Spinal cord (tissue), 10 donors: ENCODE data around the gene IPO9. TPM values are rescaled to one million over a fixed set of nuclear protein-coding genes. Genes with fewer than 3 reads are reported as not detected.

Source experiments
- DNase-seq, 6 donors: peaks; one replicate each; pipeline versions ENCODE4 v3.0.0 to v3.0.0-alpha.2; 2013 to 2015; ENCODE audit warnings: low spot score in 6 of 6, low read depth in 4 of 6
- H3K27ac ChIP-seq: one replicate; pipeline ENCODE4 v1.5.1; 2013; ENCODE audit warnings: low read depth, low read length, control low read depth
- H3K27me3 ChIP-seq: one replicate; pipeline ENCODE4 v1.6.1; 2013; ENCODE audit warnings: low read length; ENCODE audit not compliant: control insufficient read depth, insufficient read depth
- H3K36me3 ChIP-seq: one replicate; pipeline ENCODE4 v1.6.1; 2013; ENCODE audit warnings: low read length; ENCODE audit not compliant: control insufficient read depth, insufficient read depth
- H3K4me1 ChIP-seq: one replicate; pipeline ENCODE4 v1.6.1; 2013; ENCODE audit warnings: low read length; ENCODE audit not compliant: control insufficient read depth, insufficient read depth
- H3K4me3 ChIP-seq: one replicate; pipeline ENCODE4 v1.5.1; 2013; ENCODE audit warnings: low read depth, low read length, control low read depth
- H3K9me3 ChIP-seq: one replicate; pipeline ENCODE4 v1.6.1; 2013; ENCODE audit warnings: low read length; ENCODE audit not compliant: control insufficient read depth, insufficient read depth
- WGBS: methylation state at CpG from one replicate; pipeline ENCODE4 v1.1.5; 2013; ENCODE audit warnings: missing lambda C conversion rate; ENCODE audit not compliant: insufficient coverage; 5-methylcytosine and 5-hydroxymethylcytosine counted together
- long read RNA-seq, 4 donors: transcript quantifications; one replicate each; lab custom pipeline, GENCODE V29; 2026
- polyA plus RNA-seq, 2 donors: library from polyadenylated mRNA; unstranded; fragments of 120-200 nt; gene quantifications; one replicate each; pipeline ENCODE4 v1.2.1, GENCODE V29; 2013; ENCODE audit not compliant: insufficient read length in 2 of 2
- total RNA-seq, 2 donors: library from RNA; depleted of rRNA in 1 of 2; stranded (reverse); fragments of 120-200 nt in 1 of 2; fragments of >200 nt in 1 of 2; gene quantifications; one replicate each; pipeline versions ENCODE4 v1.2.3 to v1.2.4, GENCODE V29; 2013 to 2014
- donor health status: healthy.

Gene IPO9
- total RNA-seq (10 to 100 TPM; 35.9 to 39.3 TPM), polyA plus RNA-seq (10 to 100 TPM; 85.9 to 86.3 TPM)
- long read RNA-seq, donor 1, full-length matches to known transcripts: 1 of 17 reads
- long read RNA-seq, donor 1, partial matches to known transcripts: 16 of 17 reads
- long read RNA-seq, donor 1, other reads (novel, unspliced or antisense): 0 of 17 reads
- long read RNA-seq, donor 2, partial matches to known transcripts: 5 of 5 reads
- long read RNA-seq, donor 2, other reads (novel, unspliced or antisense): 0 of 5 reads
- long read RNA-seq, donor 3, partial matches to known transcripts: 5 of 6 reads
- long read RNA-seq, donor 3, other reads (novel, unspliced or antisense): 0 of 6 reads
- long read RNA-seq, donor 4, full-length matches to known transcripts: 3 of 14 reads
- long read RNA-seq, donor 4, partial matches to known transcripts: 11 of 14 reads
- long read RNA-seq, donor 4, other reads (novel, unspliced or antisense): 0 of 14 reads

DNA sequence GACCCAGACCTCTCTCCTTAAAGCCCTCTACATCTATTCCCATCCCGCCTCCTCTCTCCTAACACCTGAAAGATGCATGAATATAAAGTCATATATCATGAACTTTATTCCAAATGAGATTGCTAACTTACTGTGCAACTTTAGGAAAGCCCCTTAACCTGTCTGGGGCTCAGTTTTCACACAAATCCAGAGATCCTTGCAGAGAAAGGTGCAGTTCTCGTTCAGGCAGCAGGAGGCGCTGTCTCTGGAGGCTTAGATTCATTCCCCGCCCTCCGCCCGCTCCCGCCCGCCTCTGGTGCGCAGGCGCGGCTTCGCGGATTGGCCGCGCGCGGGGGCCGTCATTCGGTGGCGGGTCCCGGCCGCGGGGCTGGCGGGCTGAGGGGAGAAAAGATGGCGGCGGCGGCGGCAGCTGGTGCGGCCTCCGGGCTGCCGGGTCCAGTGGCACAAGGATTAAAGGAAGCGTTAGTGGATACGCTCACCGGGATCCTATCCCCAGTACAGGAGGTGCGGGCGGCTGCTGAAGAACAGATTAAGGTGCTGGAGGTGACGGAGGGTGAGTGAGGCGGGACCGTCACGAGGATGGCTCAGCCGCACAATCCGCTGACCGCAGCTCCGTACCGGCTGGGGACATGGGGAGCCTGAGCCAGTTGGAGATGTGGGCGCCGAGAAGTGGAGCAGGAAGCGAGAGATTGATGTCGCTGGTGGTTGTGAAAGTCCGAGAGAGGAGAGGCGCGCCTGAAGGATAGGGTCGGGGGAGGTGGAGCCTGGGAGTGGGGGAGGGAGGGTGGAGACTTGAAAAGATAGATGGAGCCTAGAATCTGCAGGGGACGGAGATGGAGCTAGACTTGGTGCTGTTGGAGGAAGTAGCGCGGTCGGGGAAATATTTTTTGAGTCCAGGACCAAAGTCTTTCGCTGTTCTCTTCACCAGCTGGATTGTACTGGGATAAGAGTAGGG is at the start of gene IPO9:
TSS of gene IPO9 (plus strand) at position 338 of the 955 bp plus-strand sequence. CDS start at position 391, 53 bp downstream.
- no peaks in the 10 kb centered on the region for H3K36me3 ChIP-seq
- H3K4me3 ChIP-seq: peak within 1 kb of the TSS; percentile 95
- no peaks in the 10 kb centered on the region for H3K9me3 ChIP-seq
- H3K4me1 ChIP-seq: peaks cover 21% of the 10 kb centered on the region
- WGBS: 0% methylated on average over 57 of the region's 58 CpGs
- H3K27me3 ChIP-seq: no peaks in the 10 kb centered on the region
- peak; percentile 81 to 99 (median 92) for DNase-seq
- peak within 1 kb of the TSS; percentile 96 for H3K27ac ChIP-seq

DNA sequence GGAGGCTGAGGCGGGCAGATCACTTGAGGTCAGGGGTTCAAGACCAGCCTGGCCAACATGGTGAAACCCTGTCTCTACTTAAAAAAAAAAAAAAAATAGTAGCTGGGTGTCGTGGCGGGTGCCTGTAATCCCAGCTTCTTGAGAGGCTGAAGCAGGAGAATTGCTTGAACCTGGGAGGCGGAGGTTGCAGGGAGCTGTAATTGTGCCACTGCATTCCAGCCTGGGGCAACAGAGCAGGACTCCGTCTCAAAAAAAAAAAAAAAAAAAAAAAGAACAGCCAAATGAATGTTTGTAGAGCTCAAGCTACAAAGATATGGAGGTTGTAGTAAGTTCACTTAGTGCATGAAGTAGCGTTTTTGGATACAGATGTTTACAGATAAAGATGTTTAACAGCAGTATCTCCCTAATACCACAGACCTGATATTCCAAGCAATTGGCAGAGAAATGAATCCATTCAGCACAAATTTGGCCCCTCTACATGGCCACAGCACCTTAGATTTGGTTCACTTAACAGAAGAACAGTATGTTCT is 49.5 kb upstream of the IPO9 start:
- H3K9me3 ChIP-seq: no peaks in the 10 kb centered on the region
- 20% methylated on average over 1 of the region's 6 CpGs for WGBS

DNA sequence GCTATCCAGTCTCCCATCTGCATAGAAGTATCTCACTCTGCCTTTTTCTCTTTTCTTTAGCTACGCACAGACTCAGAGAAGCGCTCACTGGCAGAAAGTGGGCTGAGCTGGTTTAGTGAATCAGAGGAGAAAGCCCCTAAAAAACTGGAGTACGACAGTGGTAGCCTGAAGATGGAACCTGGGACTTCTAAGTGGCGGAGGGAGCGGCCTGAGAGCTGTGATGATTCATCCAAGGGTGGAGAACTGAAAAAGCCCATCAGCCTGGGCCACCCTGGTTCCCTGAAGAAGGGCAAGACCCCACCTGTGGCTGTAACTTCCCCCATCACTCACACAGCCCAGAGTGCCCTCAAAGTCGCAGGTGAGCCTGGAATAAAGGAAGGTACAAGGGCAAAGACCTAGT is 48.0 kb upstream of the IPO9 start:
- Histone ChIP-seq H3K36me3 (peaks cover 46% of the 10 kb centered on the region), H3K9me3 (no peaks in the 10 kb centered on the region), H3K27me3 (no peaks in the 10 kb centered on the region), H3K27ac (no peak overlapping the region), H3K4me3 (no peak overlapping the region), H3K4me1 (no peaks in the 10 kb centered on the region)
- no peak for DNase-seq
- WGBS: 98% methylated on average over 4 of the region's 6 CpGs

More for the DNA sequence above, 49.5 kb upstream of the IPO9 start:
- H3K27ac ChIP-seq: no peak overlapping the region
- H3K4me3 ChIP-seq: no peak overlapping the region
- no peaks in the 10 kb centered on the region for H3K27me3 ChIP-seq
- peaks cover 3% of the 10 kb centered on the region for H3K4me1 ChIP-seq
- H3K36me3 ChIP-seq: peaks cover 32% of the 10 kb centered on the region
- no peak for DNase-seq

DNA sequence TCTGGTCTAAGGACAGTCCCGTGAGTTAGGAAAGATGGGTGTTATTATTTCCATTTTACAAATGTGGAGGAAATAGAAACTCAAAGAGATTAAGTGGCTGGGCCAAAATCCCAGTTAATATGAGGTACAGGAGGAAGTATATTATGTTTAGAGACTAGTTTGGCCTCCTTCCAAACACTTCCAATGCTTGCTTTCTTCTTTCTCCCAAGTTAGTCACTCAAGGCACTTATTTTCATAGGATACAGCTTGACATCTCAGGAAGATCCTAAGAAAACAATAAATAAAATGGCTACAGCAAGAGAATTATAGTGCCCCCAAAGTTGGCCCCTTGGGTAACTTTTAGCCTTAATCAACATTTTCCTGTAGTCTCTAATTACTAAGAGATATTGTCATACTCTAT is 47.5 kb upstream of the IPO9 start:
- H3K27ac ChIP-seq: no peak overlapping the region
- no peaks in the 10 kb centered on the region for H3K27me3 ChIP-seq
- H3K9me3 ChIP-seq: no peaks in the 10 kb centered on the region
- no peak for DNase-seq
- H3K36me3 ChIP-seq: peaks cover 51% of the 10 kb centered on the region
- H3K4me1 ChIP-seq: no peaks in the 10 kb centered on the region
- WGBS: no CpG with 5 or more reads among the region's 1 CpG
- H3K4me3 ChIP-seq: no peak overlapping the region

DNA sequence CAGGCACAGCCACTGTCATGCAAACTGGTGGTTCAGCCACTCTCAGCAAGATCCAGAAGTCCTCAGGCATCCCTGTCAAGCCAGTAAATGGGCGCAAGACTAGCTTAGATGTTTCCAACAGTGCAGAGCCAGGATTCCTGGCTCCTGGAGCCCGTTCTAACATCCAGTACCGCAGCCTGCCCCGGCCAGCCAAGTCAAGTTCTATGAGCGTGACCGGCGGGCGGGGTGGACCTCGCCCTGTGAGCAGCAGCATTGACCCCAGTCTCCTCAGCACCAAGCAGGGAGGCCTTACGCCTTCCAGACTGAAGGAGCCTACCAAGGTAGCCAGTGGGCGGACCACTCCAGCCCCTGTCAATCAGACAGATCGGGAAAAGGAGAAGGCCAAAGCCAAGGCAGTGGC is 46.6 kb upstream of the IPO9 start:
- H3K9me3 ChIP-seq: no peaks in the 10 kb centered on the region
- H3K27ac ChIP-seq: no peak overlapping the region
- H3K27me3 ChIP-seq: no peaks in the 10 kb centered on the region
- 94% methylated on average over 12 of the region's 12 CpGs for WGBS
- DNase-seq: no peak
- no peaks in the 10 kb centered on the region for H3K4me1 ChIP-seq
- H3K4me3 ChIP-seq: no peak overlapping the region
- peaks cover 58% of the 10 kb centered on the region for H3K36me3 ChIP-seq

DNA sequence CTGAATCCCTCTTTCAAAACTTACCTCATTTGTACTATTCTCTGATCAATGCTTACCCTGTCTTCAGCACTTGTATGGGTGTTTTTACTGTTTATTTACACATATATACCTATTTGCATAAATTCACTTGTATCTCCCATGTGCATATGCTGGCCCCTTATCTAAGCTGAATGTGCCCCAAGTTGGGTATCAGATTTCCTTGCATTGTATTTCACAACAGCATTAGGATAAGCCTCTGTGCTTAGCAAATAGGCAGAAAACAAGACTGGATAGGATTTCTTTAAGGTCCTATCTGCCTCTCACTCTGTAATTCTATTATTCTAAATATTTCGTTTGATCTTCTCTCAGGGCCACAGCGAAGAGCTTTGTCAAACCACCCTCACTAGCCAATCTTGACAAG is 45.9 kb upstream of the IPO9 start:
- no peaks in the 10 kb centered on the region for H3K27me3 ChIP-seq
- H3K9me3 ChIP-seq: no peaks in the 10 kb centered on the region
- 100% methylated on average over 2 of the region's 2 CpGs for WGBS
- H3K4me3 ChIP-seq: no peak overlapping the region
- H3K36me3 ChIP-seq: peaks cover 64% of the 10 kb centered on the region
- no peak for DNase-seq
- no peak overlapping the region for H3K27ac ChIP-seq
- H3K4me1 ChIP-seq: no peaks in the 10 kb centered on the region

DNA sequence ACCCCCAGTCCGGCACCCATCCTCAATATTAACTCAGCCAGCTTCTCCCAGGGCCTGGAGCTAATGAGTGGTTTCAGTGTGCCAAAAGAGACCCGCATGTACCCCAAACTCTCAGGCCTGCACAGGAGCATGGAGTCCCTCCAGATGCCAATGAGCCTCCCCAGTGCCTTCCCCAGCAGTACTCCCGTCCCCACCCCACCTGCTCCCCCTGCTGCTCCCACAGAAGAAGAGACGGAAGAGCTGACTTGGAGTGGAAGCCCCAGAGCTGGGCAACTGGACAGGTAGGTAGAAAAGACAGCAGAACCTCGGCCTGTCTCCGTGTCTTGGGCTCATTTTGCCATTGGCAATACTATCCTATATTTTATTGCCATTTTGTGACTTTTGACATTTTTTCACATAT is 45.4 kb upstream of the IPO9 start:
- no peak for DNase-seq
- WGBS: 100% methylated on average over 2 of the region's 6 CpGs

DNA sequence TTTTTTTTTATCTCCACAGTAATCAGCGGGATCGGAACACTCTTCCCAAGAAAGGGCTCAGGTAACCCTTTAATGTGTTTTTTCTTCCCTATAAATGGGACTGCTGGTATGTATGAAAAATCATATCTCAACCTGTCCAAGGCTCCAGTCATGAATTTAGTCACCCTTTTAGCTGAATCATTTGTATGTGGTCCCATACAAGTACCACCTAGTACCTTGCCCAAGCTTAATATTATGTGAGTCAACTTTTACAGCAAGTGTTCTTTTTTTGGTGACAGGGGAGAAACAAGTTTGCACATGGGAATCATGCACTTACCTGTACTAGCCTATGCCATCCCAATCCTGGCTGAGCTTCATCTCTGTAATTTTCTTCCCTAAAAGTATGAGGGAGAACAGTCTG is 43.7 kb upstream of the IPO9 start:
- no peaks in the 10 kb centered on the region for H3K9me3 ChIP-seq
- no peak overlapping the region for H3K27ac ChIP-seq
- no peaks in the 10 kb centered on the region for H3K27me3 ChIP-seq
- no CpG with 5 or more reads among the region's 2 CpGs for WGBS
- H3K36me3 ChIP-seq: peaks cover 81% of the 10 kb centered on the region
- H3K4me3 ChIP-seq: no peak overlapping the region
- no peak for DNase-seq
- H3K4me1 ChIP-seq: no peaks in the 10 kb centered on the region

More for the DNA sequence above, 45.4 kb upstream of the IPO9 start:
- Histone ChIP-seq H3K27me3 (no peaks in the 10 kb centered on the region), H3K4me1 (no peaks in the 10 kb centered on the region), H3K9me3 (no peaks in the 10 kb centered on the region), H3K4me3 (no peak overlapping the region), H3K36me3 (peaks cover 69% of the 10 kb centered on the region), H3K27ac (no peak overlapping the region)

DNA sequence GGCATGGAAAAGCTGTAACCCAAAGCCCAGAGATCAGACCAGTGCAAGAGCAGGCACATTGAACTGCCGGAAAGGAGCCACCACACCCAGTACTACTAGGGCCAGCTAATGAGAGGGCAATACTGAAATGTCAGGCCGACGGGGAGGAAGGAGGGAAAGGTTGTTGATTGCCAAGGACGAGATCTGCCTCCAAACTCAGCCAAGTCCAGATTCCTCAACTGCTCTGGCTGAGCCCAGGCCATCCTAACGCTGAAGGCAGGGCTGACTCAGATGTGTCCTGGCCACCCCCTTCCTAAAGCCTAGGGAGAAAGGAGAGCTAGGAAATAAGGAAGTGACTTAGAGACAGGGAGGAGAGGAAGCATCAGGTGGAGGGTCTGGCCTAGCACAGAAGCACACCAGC is 42.1 kb upstream of the IPO9 start:
- DNase-seq: no peak
- WGBS: no CpG with 5 or more reads among the region's 5 CpGs
- no peak overlapping the region for H3K4me3 ChIP-seq
- no peaks in the 10 kb centered on the region for H3K27me3 ChIP-seq
- H3K4me1 ChIP-seq: peaks cover 5% of the 10 kb centered on the region
- peaks cover 76% of the 10 kb centered on the region for H3K36me3 ChIP-seq
- no peaks in the 10 kb centered on the region for H3K9me3 ChIP-seq
- H3K27ac ChIP-seq: no peak overlapping the region
